T47D (cell line): ENCODE measurements around the gene UBE2Z.
"Not testable (repeated sequence)": the region's sequence is repeated elsewhere in the genome, so short reads cannot be mapped to it uniquely, and the experiment has no call there.

Source experiments
- DNase-seq, 2 experiments: peaks; one replicate each; pipeline versions ENCODE4 v3.0.0 to v3.0.0-alpha.2; 2011 to 2012; ENCODE audit warnings: low read depth in 1 of 2, low spot score in 1 of 2
- JUND ChIP-seq: IDR thresholded peaks from 2 replicates; pipeline ENCODE4 v1.6.1; 2012; ENCODE audit warnings: low read depth
- in situ Hi-C: cut with HindIII; loops from 2 replicates; pipeline ENCODE4 v1.10.0; 2016; ENCODE audit warnings: low sequenced_read_pairs, low pct_unique_long_range_greater_than_20kb

The UBE2Z gene

GRCh38 chr17:48908047-48908843 lies at the start of gene UBE2Z:
Gene UBE2Z (plus strand): TSS chr17:48908407. CDS start chr17:48908504, 97 bp downstream.
- peak; percentile 97 for DNase-seq
- in situ Hi-C loops, result no loop called here
- no peak for TF ChIP-seq JUND

GRCh38 chr17:48860034-48860433 lies 48.2 kb upstream of the UBE2Z start:
- no peak for TF ChIP-seq JUND
- in situ Hi-C loops, result no loop called here
- DNase-seq, result no peak

GRCh38 chr17:48860456-48860855 lies 47.8 kb upstream of the UBE2Z start:
- TF ChIP-seq JUND, result no peak
- in situ Hi-C loops, result no loop called here
- no peak for DNase-seq

- in situ Hi-C loops, result no loop called here
Measured at GRCh38 chr17:48868916-48869500, 39.2 kb upstream of the UBE2Z start.

GRCh38 chr17:48869821-48870318 lies 38.3 kb upstream of the UBE2Z start:
- TF ChIP-seq JUND, result no peak
- in situ Hi-C loops, result no loop called here

More at GRCh38 chr17:48868916-48869500, 39.2 kb upstream of the UBE2Z start:
- no peak for TF ChIP-seq JUND
- no peak for DNase-seq

GRCh38 chr17:48871035-48871550 lies 37.1 kb upstream of the UBE2Z start:
- in situ Hi-C loops, result no loop called here
- no peak for DNase-seq
- TF ChIP-seq JUND, result no peak

More at GRCh38 chr17:48869821-48870318, 38.3 kb upstream of the UBE2Z start:
- no peak for DNase-seq

- no peak for TF ChIP-seq JUND
- DNase-seq, result no peak
- in situ Hi-C loops, result no loop called here
Measured at GRCh38 chr17:48871551-48872351, 36.5 kb upstream of the UBE2Z start.

GRCh38 chr17:48872409-48872808 lies 35.8 kb upstream of the UBE2Z start:
- in situ Hi-C loops, DNase-seq: not testable (repeated sequence)

- DNase-seq, result no peak
- in situ Hi-C loops, result no loop called here
- TF ChIP-seq JUND, result no peak
Measured at GRCh38 chr17:48873209-48873608, 35.0 kb upstream of the UBE2Z start.

GRCh38 chr17:48873696-48874443 lies 34.3 kb upstream of the UBE2Z start:
- in situ Hi-C loops, result no loop called here
- no peak for DNase-seq
- no peak for TF ChIP-seq JUND

GRCh38 chr17:48878920-48879898 lies 29.0 kb upstream of the UBE2Z start:
- TF ChIP-seq JUND, result no peak
- in situ Hi-C loops, result no loop called here
- peak; percentile 74 to 79 for DNase-seq
